DOHH2 (cell line): ENCODE data around the gene ATG10.

Experiments used
- EZH2phosphoT487 ChIP-seq: fragments of 200-600 bp; sonication (generic); IDR thresholded peaks from 2 replicates; pipeline ENCODE4 v1.6.1; 2017; ENCODE audit warnings: borderline replicate concordance, mild to moderate bottlenecking, antibody characterized with exemption, low read length, moderate library complexity, mixed read lengths
- TF ChIP-seq, protein P1 (sequence below): fragments of 200-600 bp; sonication (generic); IDR thresholded peaks from one replicate; pipeline ENCODE4 v1.5.1; 2014; ENCODE audit warnings: antibody characterized with exemption, mild to moderate bottlenecking, low read depth, low read length; ENCODE audit not compliant: poor library complexity, severe bottlenecking

DNA sequence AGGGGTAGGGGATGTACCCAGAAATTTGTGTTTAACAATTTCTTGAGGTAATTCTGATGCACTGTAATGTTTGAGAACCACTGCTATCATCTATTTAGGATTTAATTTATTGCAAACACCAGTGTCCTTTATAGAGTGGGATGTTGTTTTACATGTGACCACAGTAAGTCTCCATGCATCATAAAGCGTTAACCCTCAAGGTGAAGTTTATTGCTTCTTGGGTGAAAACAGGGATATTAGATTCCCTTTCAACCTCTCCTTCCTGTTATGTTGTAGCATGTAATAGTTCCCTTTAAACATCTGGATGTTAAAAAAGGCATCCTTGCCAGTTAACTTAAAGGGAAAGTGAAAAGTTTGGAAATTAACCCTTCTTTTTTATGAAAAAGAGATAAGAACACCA, 35.8 kb upstream of the ATG10 start:
- TF ChIP-seq, protein P1, sequence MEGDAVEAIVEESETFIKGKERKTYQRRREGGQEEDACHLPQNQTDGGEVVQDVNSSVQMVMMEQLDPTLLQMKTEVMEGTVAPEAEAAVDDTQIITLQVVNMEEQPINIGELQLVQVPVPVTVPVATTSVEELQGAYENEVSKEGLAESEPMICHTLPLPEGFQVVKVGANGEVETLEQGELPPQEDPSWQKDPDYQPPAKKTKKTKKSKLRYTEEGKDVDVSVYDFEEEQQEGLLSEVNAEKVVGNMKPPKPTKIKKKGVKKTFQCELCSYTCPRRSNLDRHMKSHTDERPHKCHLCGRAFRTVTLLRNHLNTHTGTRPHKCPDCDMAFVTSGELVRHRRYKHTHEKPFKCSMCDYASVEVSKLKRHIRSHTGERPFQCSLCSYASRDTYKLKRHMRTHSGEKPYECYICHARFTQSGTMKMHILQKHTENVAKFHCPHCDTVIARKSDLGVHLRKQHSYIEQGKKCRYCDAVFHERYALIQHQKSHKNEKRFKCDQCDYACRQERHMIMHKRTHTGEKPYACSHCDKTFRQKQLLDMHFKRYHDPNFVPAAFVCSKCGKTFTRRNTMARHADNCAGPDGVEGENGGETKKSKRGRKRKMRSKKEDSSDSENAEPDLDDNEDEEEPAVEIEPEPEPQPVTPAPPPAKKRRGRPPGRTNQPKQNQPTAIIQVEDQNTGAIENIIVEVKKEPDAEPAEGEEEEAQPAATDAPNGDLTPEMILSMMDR: no peak
- no peak for TF ChIP-seq EZH2phosphoT487
